RWPE2 (cell line): ENCODE measurements around the gene PMEPA1.

ENCODE experiments used
- ATAC-seq: fragments of 200-7000 bp; cut with Tn5 transposase; 3 replicates; pipeline ENCODE4 v1.9.1; 2021; ENCODE audit warnings: low read depth
- DNase-seq: peaks from one replicate; pipeline ENCODE4 v3.0.0-alpha.2; 2020; ENCODE audit warnings: low spot score
- H3K27ac ChIP-seq: fragments of 450-650 bp; 2 replicates; pipeline ENCODE4 v1.5.1; 2017; ENCODE audit warnings: mild to moderate bottlenecking; ENCODE audit not compliant: poor library complexity, severe bottlenecking
- H3K27me3 ChIP-seq: fragments of 250-450 bp; sonication (Bioruptor Pico); 2 replicates; pipeline ENCODE4 v1.5.1; 2021; ENCODE audit warnings: mild to moderate bottlenecking, moderate library complexity; ENCODE audit not compliant: insufficient read depth, poor library complexity, severe bottlenecking
- H3K36me3 ChIP-seq: fragments of 250-450 bp; sonication (Bioruptor Pico); 2 replicates; pipeline ENCODE4 v1.5.1; 2020; ENCODE audit warnings: low read depth, mild to moderate bottlenecking, moderate library complexity
- H3K4me1 ChIP-seq: fragments of 250-450 bp; sonication (Bioruptor Pico); 2 replicates; pipeline ENCODE4 v1.5.1; 2021; ENCODE audit warnings: mild to moderate bottlenecking, moderate library complexity; ENCODE audit not compliant: insufficient read depth, poor library complexity, severe bottlenecking
- H3K4me3 ChIP-seq: fragments of 250-450 bp; sonication (Bioruptor Pico); 2 replicates; pipeline ENCODE4 v1.5.1; 2021; ENCODE audit warnings: mild to moderate bottlenecking, moderate library complexity; ENCODE audit not compliant: severe bottlenecking
- H3K9me3 ChIP-seq: fragments of 250-450 bp; sonication (Bioruptor Pico); 2 replicates; pipeline ENCODE4 v1.5.1; 2021; ENCODE audit warnings: mild to moderate bottlenecking, moderate library complexity; ENCODE audit not compliant: severe bottlenecking
- TF ChIP-seq, protein P1 (sequence below): fragments of 450-650 bp; IDR thresholded peaks from one replicate; pipeline ENCODE4 v1.5.1; 2017; ENCODE audit warnings: mild to moderate bottlenecking, moderate library complexity; ENCODE audit not compliant: poor library complexity, severe bottlenecking

Gene PMEPA1

GRCh38 chr20:57693670-57694329, 16.0 kb downstream of the PMEPA1 start:
- Histone ChIP-seq H3K4me1 (peaks cover 91% of the 10 kb centered on the region), H3K27me3 (no peaks in the 10 kb centered on the region), H3K9me3 (no peaks in the 10 kb centered on the region), H3K36me3 (peaks cover 61% of the 10 kb centered on the region), H3K4me3 (no peak overlapping the region), H3K27ac (peak overlapping the region; percentile 100)
- ATAC-seq (no peak), DNase-seq (no peak)
- TF ChIP-seq, protein P1, sequence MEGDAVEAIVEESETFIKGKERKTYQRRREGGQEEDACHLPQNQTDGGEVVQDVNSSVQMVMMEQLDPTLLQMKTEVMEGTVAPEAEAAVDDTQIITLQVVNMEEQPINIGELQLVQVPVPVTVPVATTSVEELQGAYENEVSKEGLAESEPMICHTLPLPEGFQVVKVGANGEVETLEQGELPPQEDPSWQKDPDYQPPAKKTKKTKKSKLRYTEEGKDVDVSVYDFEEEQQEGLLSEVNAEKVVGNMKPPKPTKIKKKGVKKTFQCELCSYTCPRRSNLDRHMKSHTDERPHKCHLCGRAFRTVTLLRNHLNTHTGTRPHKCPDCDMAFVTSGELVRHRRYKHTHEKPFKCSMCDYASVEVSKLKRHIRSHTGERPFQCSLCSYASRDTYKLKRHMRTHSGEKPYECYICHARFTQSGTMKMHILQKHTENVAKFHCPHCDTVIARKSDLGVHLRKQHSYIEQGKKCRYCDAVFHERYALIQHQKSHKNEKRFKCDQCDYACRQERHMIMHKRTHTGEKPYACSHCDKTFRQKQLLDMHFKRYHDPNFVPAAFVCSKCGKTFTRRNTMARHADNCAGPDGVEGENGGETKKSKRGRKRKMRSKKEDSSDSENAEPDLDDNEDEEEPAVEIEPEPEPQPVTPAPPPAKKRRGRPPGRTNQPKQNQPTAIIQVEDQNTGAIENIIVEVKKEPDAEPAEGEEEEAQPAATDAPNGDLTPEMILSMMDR, result peak; percentile 82

GRCh38 chr20:57693002-57693582, 16.7 kb downstream of the PMEPA1 start:
- ATAC-seq, result peak; percentile 84
- peak overlapping the region; percentile 100 for H3K27ac ChIP-seq
- H3K36me3 ChIP-seq, result peaks cover 63% of the 10 kb centered on the region
- no peak overlapping the region for H3K4me3 ChIP-seq
- H3K9me3 ChIP-seq, result no peaks in the 10 kb centered on the region
- TF ChIP-seq, protein P1, result peak; percentile 98
- no peaks in the 10 kb centered on the region for H3K27me3 ChIP-seq
- peak; percentile 100 for DNase-seq
- peaks cover 94% of the 10 kb centered on the region for H3K4me1 ChIP-seq

DNA sequence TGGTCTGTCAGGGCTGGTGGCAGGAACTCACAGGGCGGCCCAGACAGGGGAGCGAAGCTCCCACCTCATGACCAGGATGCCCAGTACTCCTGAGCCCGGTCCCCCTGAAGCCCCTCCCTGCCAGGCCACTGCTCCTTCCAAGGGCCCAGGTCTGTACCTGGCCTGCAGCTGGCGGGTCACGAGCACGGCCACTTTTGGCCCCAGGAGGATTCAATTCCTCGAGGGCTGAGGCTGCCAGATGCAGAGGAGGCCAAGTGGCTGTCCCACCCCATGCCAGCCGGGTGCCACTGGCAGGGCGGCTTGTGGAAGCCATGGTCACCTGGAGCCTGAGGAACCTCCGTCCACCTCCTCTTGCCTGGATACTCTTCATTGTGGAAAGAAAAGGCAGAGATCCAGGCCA, 17.4 kb downstream of the PMEPA1 start:
- peak overlapping the region; percentile 100 for H3K27ac ChIP-seq

GRCh38 chr20:57691699-57692098, 18.1 kb downstream of the PMEPA1 start:
- TF ChIP-seq, protein P1, result no peak
- DNase-seq, result no peak
- H3K27ac ChIP-seq, result peak overlapping the region; percentile 100
- no peak overlapping the region for H3K4me3 ChIP-seq
- no peaks in the 10 kb centered on the region for H3K9me3 ChIP-seq
- H3K36me3 ChIP-seq, result peaks cover 58% of the 10 kb centered on the region
- peaks cover 94% of the 10 kb centered on the region for H3K4me1 ChIP-seq
- no peaks in the 10 kb centered on the region for H3K27me3 ChIP-seq
- no peak for ATAC-seq

More for the DNA sequence above, 17.4 kb downstream of the PMEPA1 start:
- no peaks in the 10 kb centered on the region for H3K9me3 ChIP-seq
- ATAC-seq, result no peak
- peaks cover 94% of the 10 kb centered on the region for H3K4me1 ChIP-seq
- TF ChIP-seq, protein P1, result no peak
- no peaks in the 10 kb centered on the region for H3K27me3 ChIP-seq
- H3K4me3 ChIP-seq, result no peak overlapping the region
- no peak for DNase-seq
- H3K36me3 ChIP-seq, result peaks cover 57% of the 10 kb centered on the region

GRCh38 chr20:57690525-57690924, 19.3 kb downstream of the PMEPA1 start:
- no peaks in the 10 kb centered on the region for H3K9me3 ChIP-seq
- DNase-seq, result no peak
- H3K36me3 ChIP-seq, result peaks cover 67% of the 10 kb centered on the region
- ATAC-seq, result no peak
- H3K4me1 ChIP-seq, result peaks cover 94% of the 10 kb centered on the region
- H3K4me3 ChIP-seq, result no peak overlapping the region
- no peaks in the 10 kb centered on the region for H3K27me3 ChIP-seq
- peak overlapping the region; percentile 100 for H3K27ac ChIP-seq
- TF ChIP-seq, protein P1, result no peak
